Measurements from ENCODE around the gene EEPD1. TPM values are rescaled to one million over a fixed set of nuclear protein-coding genes. Genes with fewer than 3 reads are reported as not detected.

Gene EEPD1
- total RNA-seq, 4 donors from 2014 or later: 19.0 to 34.2 (median 20.8) TPM

GRCh38 chr7:36224934-36225858 lies 72.1 kb downstream of the EEPD1 start:
- intact Hi-C loops (cut with DNase I; ENCODE audit: low total_unique reads): no loop called here
- TF ChIP-seq, protein P1, sequence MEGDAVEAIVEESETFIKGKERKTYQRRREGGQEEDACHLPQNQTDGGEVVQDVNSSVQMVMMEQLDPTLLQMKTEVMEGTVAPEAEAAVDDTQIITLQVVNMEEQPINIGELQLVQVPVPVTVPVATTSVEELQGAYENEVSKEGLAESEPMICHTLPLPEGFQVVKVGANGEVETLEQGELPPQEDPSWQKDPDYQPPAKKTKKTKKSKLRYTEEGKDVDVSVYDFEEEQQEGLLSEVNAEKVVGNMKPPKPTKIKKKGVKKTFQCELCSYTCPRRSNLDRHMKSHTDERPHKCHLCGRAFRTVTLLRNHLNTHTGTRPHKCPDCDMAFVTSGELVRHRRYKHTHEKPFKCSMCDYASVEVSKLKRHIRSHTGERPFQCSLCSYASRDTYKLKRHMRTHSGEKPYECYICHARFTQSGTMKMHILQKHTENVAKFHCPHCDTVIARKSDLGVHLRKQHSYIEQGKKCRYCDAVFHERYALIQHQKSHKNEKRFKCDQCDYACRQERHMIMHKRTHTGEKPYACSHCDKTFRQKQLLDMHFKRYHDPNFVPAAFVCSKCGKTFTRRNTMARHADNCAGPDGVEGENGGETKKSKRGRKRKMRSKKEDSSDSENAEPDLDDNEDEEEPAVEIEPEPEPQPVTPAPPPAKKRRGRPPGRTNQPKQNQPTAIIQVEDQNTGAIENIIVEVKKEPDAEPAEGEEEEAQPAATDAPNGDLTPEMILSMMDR (IDR thresholded peaks at IDR 0.05): no peak
- TF ChIP-seq POLR2A (IDR thresholded peaks at IDR 0.05): no peak
- 60 to 63% methylated on average over 16 of the region's 16 CpGs for WGBS, 2 donors
- no peak overlapping the region for H3K4me3 ChIP-seq (ENCODE audit: low read depth, poor library complexity, severe bottlenecking)
- DNase-seq (ENCODE audit: low spot score in 2 of 2): no peak

GRCh38 chr7:36226151-36226550 lies 73.1 kb downstream of the EEPD1 start:
- no peak for TF ChIP-seq POLR2A (IDR thresholded peaks at IDR 0.05)
- TF ChIP-seq, protein P1 (IDR thresholded peaks at IDR 0.05): no peak
- intact Hi-C loops (cut with DNase I; ENCODE audit: low total_unique reads): no loop called here
- no peak overlapping the region for H3K4me3 ChIP-seq (ENCODE audit: low read depth, poor library complexity, severe bottlenecking)
- no peak for DNase-seq (ENCODE audit: low spot score in 2 of 2)
- WGBS, 2 donors: 89 to 96% methylated on average over 7 of the region's 7 CpGs

GRCh38 chr7:36227223-36227622 lies 74.2 kb downstream of the EEPD1 start:
- intact Hi-C loops (cut with DNase I; ENCODE audit: low total_unique reads): no loop called here
- peak; percentile 75 to 92 for DNase-seq (ENCODE audit: low spot score in 2 of 2)
- TF ChIP-seq, protein P1 (IDR thresholded peaks at IDR 0.05): no peak
- TF ChIP-seq POLR2A (IDR thresholded peaks at IDR 0.05): no peak
- no peak overlapping the region for H3K4me3 ChIP-seq (ENCODE audit: low read depth, poor library complexity, severe bottlenecking)
- 11 to 18% methylated on average over 5 of the region's 5 CpGs for WGBS, 2 donors

DNA sequence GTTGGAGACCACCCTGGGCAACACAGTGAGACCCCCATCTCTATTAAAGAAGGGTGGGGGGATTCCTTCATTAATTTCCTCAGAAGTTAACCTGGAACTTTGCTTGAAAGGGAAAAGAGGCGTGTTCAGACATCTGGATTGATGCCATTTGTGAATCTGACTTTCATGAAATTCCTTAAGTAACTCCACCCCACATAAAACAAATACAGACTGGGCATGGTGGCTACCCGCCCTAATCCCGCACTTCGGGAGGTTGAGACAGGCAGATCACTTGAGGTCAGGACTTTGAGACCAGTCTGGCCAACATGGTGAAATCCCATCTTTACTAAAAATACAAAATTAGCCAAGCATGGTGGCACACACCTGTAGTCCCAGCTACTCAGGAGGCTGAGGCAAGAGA lies 75.0 kb downstream of the EEPD1 start:
- no peak for TF ChIP-seq POLR2A (IDR thresholded peaks at IDR 0.05)
- TF ChIP-seq, protein P1 (IDR thresholded peaks at IDR 0.05): no peak
- H3K4me3 ChIP-seq (ENCODE audit: low read depth, poor library complexity, severe bottlenecking): no peak overlapping the region
- WGBS, 2 donors: 43 to 52% methylated on average over 4 of the region's 4 CpGs
- intact Hi-C loops (cut with DNase I; ENCODE audit: low total_unique reads): no loop called here
- DNase-seq (ENCODE audit: low spot score in 2 of 2): no peak

- no peak overlapping the region for H3K4me3 ChIP-seq (ENCODE audit: low read depth, poor library complexity, severe bottlenecking)
- TF ChIP-seq POLR2A (IDR thresholded peaks at IDR 0.05): no peak
- TF ChIP-seq, protein P1 (IDR thresholded peaks at IDR 0.05): no peak
- no peak for DNase-seq (ENCODE audit: low spot score in 2 of 2)
- WGBS, 2 donors: 93 to 95% methylated on average over 6 of the region's 6 CpGs
- intact Hi-C loops (cut with DNase I; ENCODE audit: low total_unique reads): no loop called here
Observed at GRCh38 chr7:36231406-36231805, 78.4 kb downstream of the EEPD1 start.
